ENCODE results near the gene RFNG. TPM values are rescaled to one million over a fixed set of nuclear protein-coding genes. Genes with fewer than 3 reads are reported as not detected.
A peak's percentile ranks its signal among the peaks of the same experiment; 100 is the strongest.

The RFNG gene
- total and polyA plus RNA-seq, 2 of the 4 experiments (the other 2 are of a cell fraction) = 6.8 to 47.3 TPM

GRCh38 chr17:82042649-82043048, 9.0 kb downstream of the RFNG start:
- no peak overlapping the region for H3K4ac ChIP-seq (ENCODE audit: low read depth, low read length)
- WGBS, 2 experiments (ENCODE audit: extremely low coverage in 2 of 2, insufficient read length in 1 of 2) = 78% methylated on average over 9 of the region's 9 CpGs; no CpG with 5 or more reads in 1 of the 2 experiments
- no peak for DNase-seq
- ChIA-PET CTCF (no interaction called here), POLR2A (ENCODE audit: unreplicated experiment) (no interaction called here)
- H4K20me1 ChIP-seq (ENCODE audit: insufficient read depth, low read length) = peaks cover 3% of the 10 kb centered on the region
- no peak overlapping the region for H2AK5ac ChIP-seq (ENCODE audit: low read depth, low read length)
- H3K4me2 ChIP-seq (ENCODE audit: low read depth, low read length) = no peak overlapping the region
- dilution Hi-C loops (cut with HindIII; ENCODE audit: low sequenced_read_pairs, unreplicated experiment) = no loop called here
- H2AFZ ChIP-seq (replicated peaks; ENCODE audit: low read length, poor library complexity) = peak overlapping the region; percentile 67
- no peak overlapping the region for H3K9ac ChIP-seq (ENCODE audit: low read depth, low read length)
- H2BK15ac ChIP-seq (ENCODE audit: low read depth, low read length) = no peak overlapping the region
- intact Hi-C loops (cut with micrococcal nuclease) = no loop called here
- no peak overlapping the region for H2BK5ac ChIP-seq (ENCODE audit: low read depth, low read length, poor library complexity, severe bottlenecking)
- peaks cover 9% of the 10 kb centered on the region for H3K36me3 ChIP-seq (ENCODE audit: control insufficient read depth, insufficient read depth, low read length)
- no peaks in the 10 kb centered on the region for H3K4me1 ChIP-seq (ENCODE audit: control insufficient read depth, insufficient read depth, low read length)
- peaks cover 9% of the 10 kb centered on the region for H3K9me1 ChIP-seq (ENCODE audit: insufficient read depth, low read length)
- H3K23ac ChIP-seq (ENCODE audit: low read depth, low read length) = no peak overlapping the region
- no peak overlapping the region for H2BK120ac ChIP-seq (ENCODE audit: low read depth, low read length)
- H3K14ac ChIP-seq (replicated peaks; ENCODE audit: low read depth, low read length) = no peak overlapping the region
- H2BK20ac ChIP-seq (ENCODE audit: low read depth, low read length) = no peak overlapping the region
- no peaks in the 10 kb centered on the region for H3K9me3 ChIP-seq (ENCODE audit: control insufficient read depth, insufficient read depth, low read length)
- H3K4me3 ChIP-seq (ENCODE audit: insufficient read depth, low read depth, low read length) = no peak overlapping the region
- H3K79me1 ChIP-seq (ENCODE audit: low read depth in 1 of 2, low read length in 2 of 2) = no peaks in the 10 kb centered on the region
- H3K18ac ChIP-seq (ENCODE audit: low read depth, low read length) = no peak overlapping the region
- no peak for ATAC-seq (ENCODE audit: low read depth)
- in situ Hi-C loops (cut with MboI; ENCODE audit: low sequenced_read_pairs) = no loop called here
- H3K27ac ChIP-seq (ENCODE audit: insufficient read depth, low read length) = no peak overlapping the region
- BruUV-seq (replicated peaks) = no TSS peak
- no peaks in the 10 kb centered on the region for H3K27me3 ChIP-seq (ENCODE audit: control insufficient read depth, insufficient read depth, low read length)
- H4K8ac ChIP-seq (ENCODE audit: low read depth in 2 of 2, low read length in 2 of 2) = no peak overlapping the region
- peak overlapping the region; percentile 42 for H2AK9ac ChIP-seq (replicated peaks; ENCODE audit: low read depth, low read length, poor library complexity)
- no peak overlapping the region for H4K5ac ChIP-seq (ENCODE audit: low read depth, low read length)
- H3K56ac ChIP-seq (ENCODE audit: extremely low read depth, insufficient read depth, low read length) = no peak overlapping the region
- H4K91ac ChIP-seq (ENCODE audit: insufficient read depth, low read depth, low read length) = no peak overlapping the region
- no peak for TF ChIP-seq RFX5 (IDR thresholded peaks at IDR 0.05; ENCODE audit: low read depth, low read length)
- TF ChIP-seq RCOR1 (IDR thresholded peaks at IDR 0.05; ENCODE audit: insufficient replicate concordance, low read length) = no peak
- TF ChIP-seq CHD1 (IDR thresholded peaks at IDR 0.05; ENCODE audit: low read depth, low read length) = no peak
- no peak for TF ChIP-seq CEBPB (IDR thresholded peaks at IDR 0.05; ENCODE audit: low read depth, low read length)
- no peak for TF ChIP-seq BHLHE40 (IDR thresholded peaks at IDR 0.05; ENCODE audit: low read depth, low read length)
- TF ChIP-seq MAFK (IDR thresholded peaks at IDR 0.05; ENCODE audit: low read depth, low read length) = no peak
- TF ChIP-seq USF2 (IDR thresholded peaks at IDR 0.05; ENCODE audit: low read depth, low read length) = no peak
- no peak for TF ChIP-seq MAZ (IDR thresholded peaks at IDR 0.05; ENCODE audit: borderline replicate concordance, low read depth, low read length)
- TF ChIP-seq POLR2A (IDR thresholded peaks at IDR 0.05; ENCODE audit: low read depth, low read length) = no peak
- no peak for TF ChIP-seq RAD21 (IDR thresholded peaks at IDR 0.05; ENCODE audit: low read length)
- no peak for TF ChIP-seq NFE2L2 (IDR thresholded peaks at IDR 0.05; ENCODE audit: low read depth, low read length)
- no peak for TF ChIP-seq SMC3 (IDR thresholded peaks at IDR 0.05; ENCODE audit: low read depth, low read length)
- no peak for TF ChIP-seq ELK1 (IDR thresholded peaks at IDR 0.05; ENCODE audit: borderline replicate concordance, low read depth, low read length)
- TF ChIP-seq FOS (IDR thresholded peaks at IDR 0.05; ENCODE audit: low read depth, low read length) = no peak
- TF ChIP-seq CTCF (conservative IDR thresholded peaks at IDR 0.05; ENCODE audit: low read depth, low read length) = no peak
- TF ChIP-seq MXI1 (IDR thresholded peaks at IDR 0.05; ENCODE audit: borderline replicate concordance, low read depth, low read length) = no peak
